GM18519 (cell line): ENCODE results near the gene KCNAB2.
A peak's percentile ranks its signal among the peaks of the same experiment; 100 is the strongest.
"Not testable (repeated sequence)": the region's sequence is repeated elsewhere in the genome, so short reads cannot be mapped to it uniquely, and the experiment has no call there.

Experiments
- ATAC-seq: cut with Tn5 transposase; IDR thresholded peaks from one replicate; pipeline ENCODE4 v1.9.1; 2021; ENCODE audit warnings: mild to moderate bottlenecking, moderate library complexity; ENCODE audit not compliant: unreplicated experiment, low FRiP score

The KCNAB2 gene

DNA sequence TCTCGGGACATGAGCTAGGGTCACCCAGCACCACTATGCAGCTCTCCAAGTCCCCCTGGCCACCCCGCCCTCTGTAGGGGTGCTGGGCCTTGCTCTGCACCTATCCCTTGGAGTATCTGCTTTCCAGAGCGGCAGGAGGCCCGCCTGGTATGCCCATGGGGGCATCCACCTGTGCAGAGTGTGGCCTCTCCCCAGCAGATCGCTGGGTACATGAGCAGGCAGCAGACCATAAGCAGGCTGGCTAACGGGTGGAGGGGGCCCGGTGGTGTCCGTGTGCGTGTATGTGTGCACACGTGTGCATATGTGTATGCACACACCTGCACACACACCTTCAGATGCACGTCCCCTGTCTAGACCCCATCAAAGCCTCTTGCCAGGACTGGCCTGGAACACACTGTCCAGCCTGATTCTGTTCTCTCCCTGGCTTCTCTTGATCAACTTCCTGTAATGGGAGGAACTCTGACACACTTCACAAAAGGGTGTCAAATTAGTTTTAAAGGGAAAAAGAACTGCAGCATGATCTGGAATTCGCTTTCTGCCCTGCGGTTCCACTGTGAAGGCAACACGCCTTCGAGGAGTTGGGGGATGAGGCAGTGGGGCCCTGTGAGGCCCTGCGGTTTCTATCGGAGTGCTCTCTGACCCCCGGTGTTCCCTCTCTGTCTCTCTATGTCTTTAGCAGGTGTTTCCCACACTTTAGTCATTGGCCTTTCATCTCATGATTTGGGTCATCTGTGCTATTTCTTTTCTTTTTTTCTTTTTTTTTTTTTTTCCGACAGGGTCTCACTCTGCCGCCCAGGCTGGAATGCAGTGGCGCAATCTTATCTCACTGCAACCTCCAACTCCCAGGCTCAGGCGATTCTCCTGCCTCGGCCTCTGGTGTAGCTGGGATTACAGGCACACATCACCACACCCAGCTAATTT lies 36.3 kb upstream of the KCNAB2 start:
- no peak for ATAC-seq

DNA sequence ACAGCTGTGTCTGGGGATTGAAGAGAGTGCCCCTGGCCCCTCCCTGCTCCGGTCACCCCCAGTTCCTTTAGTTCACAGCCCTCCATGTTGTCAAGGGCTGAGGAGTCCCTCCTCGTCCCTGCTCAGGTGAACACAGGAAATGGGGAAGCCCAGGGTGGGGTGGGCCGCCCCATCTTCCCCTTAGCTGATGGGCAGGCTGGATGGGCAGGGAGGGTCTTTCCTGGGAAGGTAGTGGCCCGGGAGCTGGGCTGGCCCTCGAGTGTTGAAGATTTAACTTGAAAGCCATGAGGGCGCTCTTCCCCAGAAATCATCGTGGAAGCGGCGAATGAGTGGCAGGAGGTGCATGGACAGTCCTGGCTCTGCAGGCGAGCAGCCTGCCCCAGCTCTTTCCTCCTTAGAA lies 35.1 kb upstream of the KCNAB2 start:
- no peak for ATAC-seq

DNA sequence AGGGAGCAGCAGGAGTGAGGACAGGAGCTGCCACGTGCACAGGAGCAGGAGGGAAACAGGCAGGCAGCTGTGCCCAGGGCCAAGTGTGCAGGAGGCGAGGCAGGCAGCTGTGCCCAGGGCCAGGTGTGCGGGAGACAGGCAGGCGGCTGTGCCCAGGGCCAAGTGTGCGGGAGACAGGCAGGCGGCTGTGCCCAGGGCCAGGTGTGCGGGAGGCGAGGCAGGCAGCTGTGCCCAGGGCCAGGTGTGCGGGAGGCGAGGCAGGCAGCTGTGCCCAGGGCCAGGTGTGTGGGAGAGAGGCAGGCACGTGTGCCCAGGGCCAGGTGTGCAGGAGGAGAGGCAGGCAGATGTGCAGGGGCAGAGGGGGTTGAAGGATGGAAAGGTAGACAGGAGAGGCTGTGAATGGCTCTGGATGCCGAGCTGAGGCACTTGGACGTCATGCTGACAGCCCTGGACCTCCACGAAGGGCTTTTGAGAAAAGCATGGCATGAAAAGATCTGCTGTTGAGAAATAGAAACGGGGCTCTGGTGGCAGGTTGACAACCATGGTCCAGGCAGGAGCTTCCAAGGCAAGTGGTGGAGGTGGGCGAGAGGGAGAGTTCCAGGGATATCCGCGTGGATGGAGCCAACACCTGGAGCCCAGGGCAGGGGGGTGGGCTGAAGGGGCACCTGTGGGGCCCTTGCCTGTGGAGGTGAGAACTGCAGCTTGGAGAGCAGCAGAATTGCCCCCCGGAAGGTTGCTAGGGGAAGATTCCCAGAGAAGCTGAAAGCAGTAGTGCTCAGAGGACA lies 34.3 kb upstream of the KCNAB2 start:
- ATAC-seq = no peak

DNA sequence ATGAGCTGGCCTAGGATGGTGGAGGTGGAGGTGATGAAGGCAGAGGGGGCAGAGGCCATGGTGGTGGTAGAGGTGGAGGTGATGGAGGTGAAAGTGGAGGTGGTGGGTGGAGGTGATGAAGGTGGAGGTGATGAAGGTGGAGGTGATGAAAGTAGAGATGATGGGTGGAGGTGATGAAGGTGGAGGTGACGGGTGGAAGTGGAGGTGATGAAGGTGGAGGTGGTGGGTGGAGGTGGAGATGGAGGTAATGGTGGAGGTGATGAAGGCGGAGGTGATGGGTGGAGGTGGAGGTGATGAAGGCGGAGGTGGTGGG lies 33.8 kb upstream of the KCNAB2 start:
- ATAC-seq = no peak

DNA sequence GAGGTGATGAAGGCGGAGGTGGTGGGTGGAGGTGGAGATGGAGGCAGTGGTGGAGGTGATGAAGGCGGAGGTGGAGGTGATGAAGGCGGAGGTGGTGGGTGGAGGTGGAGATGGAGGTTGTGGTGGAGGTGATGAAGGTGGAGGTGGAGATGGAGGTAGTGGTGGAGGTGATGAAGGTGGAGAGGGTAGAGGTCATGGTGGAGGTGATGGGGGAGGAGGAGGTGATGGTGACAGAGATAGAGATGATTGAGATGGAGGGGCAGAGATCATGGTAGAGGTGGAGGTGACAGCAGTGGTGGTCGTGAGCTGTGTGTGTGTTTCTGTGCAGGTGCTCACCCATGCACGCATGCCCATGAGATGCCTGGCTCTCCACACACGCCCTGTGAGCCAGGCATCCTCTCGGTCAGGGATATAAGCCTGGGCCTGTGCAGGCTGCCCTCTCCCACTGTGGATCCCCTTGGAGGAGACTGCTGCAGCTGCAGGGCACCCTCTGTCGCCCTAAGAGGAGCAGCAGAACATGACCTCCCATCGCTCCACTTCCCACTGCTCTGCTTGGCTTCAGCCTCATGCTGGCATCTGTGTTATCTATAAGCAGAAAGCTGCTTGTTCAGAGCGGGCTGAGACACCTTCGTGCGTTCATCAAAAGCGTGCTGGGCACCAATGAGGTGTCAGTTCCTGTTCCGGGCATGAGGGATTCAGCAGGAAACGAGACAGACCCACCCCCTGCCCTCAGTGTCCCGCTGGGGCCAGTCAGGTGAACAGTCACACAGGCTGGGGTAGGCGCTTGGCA lies 33.0 kb upstream of the KCNAB2 start:
- ATAC-seq = no peak

DNA sequence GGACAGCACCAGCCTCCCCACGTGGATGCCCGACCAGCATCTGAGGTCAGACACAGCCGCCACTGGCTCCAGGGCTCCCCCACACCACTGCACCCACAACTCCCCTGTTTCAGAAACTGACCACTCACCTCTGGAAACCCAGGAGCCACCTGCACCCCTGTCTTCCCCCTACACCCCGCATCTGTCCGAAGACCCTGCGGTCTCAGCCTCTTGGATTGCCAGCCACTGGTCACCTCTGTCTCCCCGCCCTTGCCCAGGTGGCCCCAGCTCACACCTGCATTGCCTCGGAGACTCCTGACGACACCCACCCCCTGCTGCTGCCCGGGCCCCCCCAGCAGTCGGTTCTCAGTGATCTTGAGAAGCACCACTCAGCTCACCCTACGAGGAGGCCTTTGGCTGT lies 32.2 kb upstream of the KCNAB2 start:
- no peak for ATAC-seq

DNA sequence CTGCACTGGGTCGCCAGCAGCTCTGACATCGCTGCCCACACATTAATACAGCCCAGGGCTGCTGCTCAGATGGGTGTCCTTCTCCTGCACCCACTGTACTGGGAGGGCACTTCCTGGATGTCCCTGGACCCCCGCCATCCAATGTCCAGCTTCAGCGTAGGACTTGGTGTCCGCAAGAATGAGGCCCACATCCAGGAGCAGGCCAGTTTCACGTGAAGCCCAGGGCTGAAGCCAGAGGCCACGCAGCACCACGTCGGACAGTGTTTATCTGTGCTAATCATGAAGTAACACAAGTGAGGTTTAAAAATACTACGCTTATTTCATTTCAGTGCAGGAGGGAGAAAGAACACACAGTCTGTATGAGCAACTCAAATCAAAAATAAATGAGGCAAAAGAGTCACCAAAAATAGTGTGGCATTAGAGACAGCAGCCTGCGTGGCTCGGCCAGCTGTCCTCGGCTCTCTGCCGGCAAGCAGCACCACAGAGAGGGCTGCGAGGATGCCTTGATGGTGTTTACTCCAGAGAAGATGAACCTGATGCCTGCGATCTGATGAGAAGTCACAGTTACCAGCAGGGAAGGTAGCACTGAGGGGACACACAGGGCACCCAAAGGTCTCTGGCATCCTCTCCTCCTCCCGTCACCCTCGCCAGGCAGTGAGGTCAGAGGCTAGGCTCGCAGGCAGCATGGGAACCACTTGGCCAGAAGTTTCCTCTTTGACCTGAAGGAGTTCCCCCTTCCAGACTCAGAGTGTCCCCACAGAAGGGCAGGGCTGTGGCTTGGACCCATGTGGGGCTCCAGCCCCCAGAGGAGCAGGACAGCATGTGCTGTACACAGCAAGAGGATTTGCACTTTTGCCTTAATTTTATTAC lies 31.3 kb upstream of the KCNAB2 start:
- ATAC-seq = no peak

DNA sequence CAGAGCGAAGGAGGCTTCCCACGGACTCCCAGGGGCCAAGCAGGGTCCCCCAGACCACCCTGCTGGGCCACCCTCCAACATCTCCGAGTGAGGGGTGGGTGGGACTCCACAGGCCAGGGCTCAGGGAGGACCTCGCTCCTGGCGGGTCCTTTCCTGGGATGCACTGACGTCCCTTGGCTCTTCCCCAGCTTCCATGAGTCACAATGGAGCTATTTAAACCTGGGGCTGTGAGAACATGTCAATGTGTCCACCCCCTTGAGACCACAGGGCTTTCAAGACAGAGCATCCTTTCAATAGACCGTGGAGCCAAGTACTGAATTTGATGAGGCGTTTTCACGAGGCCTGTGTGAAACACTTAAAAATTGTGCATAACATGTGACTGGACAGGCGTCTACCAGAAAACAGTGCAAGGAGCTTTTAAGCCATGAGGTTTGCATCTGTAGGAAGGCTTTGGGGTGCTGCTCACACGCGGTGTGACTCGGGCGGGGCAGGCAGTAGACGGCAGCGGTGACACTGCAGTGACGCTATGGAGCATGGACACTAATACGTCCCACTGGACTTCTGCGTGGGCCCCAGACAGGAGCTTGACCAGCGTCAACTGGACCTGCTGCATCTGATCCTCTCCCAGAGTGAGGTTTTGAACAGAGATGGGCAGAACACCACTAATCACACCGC lies 29.4 kb upstream of the KCNAB2 start:
- no peak for ATAC-seq

DNA sequence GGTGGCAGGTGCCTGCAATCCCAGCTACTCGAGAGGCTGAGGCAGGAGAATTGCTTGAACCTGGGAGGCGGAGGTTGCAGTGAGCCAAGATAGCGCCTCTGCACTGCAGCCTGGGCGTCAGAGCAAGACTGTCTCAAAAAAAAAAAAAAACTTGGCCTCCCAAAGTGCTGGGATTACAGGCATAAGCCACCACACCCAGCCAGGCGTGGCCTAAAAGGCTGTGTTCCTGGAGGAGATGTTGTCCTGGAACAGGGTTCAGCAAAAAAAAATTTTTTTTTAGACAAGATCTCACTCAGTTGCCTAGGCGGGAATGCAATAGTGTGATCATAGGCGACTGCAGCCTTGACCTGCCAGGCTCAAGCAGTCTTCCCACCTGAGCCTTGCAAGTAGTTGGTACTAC lies 28.0 kb upstream of the KCNAB2 start:
- not testable (repeated sequence) for ATAC-seq

DNA sequence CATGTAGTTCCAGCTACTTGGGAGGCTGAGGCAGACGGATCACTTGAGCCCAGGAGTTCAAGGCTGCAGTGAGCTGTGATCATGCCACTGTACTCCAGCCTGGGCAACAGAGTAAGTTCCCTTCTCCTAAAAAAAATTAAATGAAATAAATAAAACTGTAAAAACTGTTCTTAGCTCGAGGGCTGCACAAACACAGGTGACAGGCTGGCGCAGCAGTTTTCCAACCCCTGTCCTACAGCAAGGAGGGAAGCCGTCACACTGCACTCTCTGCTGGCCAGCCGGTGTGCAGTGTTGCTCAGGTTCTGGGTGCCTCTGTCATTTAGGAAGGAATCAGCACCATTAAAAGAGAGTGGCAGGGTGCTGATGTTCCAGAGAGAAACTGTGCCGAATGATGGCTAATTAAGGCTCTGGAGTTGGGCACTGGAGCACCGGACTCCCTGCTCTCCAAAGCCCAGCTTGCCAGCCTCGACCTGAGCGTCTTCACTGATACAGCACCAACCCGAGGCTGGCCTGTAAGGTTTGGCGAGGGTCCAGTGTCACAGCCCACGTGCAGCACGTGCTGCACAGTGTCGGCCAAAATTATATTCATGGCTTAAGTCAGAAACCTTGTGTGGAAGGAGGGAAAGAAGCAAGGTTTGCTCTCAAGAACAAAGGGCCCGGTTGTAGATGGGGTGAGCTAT lies 26.4 kb upstream of the KCNAB2 start:
- no peak for ATAC-seq

DNA sequence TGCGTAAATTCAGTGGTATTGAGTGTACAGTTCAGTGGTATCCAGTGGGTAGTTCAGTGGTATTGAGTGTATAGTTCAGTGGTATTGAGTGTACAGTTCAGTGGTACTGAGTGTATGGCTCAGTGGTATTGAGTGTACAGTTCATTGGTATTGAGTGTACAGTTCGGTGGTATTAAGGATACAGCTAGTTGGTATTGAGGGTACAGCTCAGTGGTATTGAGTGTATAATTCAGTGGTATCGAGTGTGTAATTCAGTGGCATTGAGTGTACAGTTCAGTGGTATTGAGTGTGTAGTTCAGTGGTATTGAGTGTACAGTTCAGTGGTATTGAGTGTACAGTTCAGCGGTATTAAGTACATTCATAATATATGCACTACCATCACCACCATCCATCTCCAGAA lies 23.5 kb upstream of the KCNAB2 start:
- ATAC-seq = no peak

DNA sequence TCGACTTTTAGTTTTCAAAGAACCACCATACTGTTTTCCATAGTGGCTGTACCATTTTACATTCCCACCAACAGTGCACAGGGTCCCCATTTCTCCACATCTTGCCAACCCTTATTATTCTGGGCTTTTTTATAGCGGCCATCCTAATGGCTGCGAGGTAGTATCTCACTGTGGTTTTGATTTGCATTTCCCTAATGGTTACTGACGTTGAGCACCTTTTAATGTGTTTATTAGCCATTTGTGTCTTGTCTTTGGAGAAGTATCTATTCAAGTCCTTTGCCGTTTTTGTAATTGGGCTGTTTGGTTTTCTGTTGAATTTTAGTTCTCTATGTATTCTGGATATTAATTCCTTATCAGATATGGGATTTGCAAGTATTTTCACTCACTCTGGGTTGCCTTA lies 22.3 kb upstream of the KCNAB2 start:
- ATAC-seq = no peak

DNA sequence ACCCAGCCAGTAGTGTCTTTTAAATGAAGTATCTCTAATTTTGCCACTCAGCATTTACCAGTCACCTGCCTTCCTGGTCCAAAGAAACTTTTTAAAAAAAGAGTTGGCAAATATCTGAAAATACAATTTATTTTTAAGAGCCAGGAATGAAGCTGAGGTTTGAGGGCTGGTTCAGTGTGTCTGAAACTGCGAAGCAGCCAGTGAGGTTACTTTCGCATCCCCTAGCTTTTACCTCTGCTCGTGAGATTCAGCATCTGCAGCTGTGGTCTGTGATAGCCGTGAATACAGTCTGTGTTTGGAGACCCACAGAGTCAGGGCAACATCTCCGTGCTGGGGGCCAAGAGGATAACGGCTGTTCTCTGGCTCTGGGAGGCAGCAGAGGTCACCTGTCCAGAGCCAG lies 21.3 kb upstream of the KCNAB2 start:
- no peak for ATAC-seq

DNA sequence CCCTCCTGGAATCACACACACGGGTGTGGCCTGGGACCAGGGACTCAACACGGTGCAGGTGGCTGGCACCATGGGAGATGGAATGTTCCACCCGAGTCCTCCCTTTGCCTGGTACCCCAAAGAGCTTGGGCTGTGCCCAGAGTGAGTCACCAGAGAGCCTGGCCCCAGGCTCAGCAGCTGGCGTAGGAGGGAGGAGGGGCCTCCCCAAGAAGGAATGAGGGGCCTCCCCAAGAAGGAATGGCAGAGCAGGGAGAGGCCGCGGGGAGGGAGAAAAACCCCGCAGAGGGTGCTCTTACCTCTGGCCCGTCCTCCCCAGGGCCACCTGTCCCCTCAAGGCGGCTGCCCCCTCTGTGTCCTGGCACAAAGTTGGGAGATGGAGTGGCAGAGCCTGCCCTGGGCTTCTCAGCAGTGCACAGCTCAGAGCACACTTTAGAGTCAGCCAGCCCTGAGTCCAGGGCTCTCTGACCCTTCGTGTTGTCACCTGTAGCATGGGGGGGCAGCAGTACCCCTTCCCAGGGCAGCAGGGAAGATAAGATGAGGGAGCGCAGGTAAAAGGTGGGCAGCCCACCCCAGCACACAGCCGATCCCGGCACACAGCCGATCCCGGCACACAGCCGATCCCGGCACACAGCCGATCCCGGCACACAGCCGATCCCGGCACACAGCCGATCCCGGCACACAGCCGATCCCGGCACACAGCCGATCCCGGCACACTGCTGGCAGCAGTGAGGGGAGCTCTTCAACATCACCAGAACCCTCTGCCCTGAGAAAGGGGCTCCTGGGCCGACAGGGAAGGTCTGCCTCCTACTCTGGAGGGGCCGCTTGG lies 20.2 kb upstream of the KCNAB2 start:
- no peak for ATAC-seq

DNA sequence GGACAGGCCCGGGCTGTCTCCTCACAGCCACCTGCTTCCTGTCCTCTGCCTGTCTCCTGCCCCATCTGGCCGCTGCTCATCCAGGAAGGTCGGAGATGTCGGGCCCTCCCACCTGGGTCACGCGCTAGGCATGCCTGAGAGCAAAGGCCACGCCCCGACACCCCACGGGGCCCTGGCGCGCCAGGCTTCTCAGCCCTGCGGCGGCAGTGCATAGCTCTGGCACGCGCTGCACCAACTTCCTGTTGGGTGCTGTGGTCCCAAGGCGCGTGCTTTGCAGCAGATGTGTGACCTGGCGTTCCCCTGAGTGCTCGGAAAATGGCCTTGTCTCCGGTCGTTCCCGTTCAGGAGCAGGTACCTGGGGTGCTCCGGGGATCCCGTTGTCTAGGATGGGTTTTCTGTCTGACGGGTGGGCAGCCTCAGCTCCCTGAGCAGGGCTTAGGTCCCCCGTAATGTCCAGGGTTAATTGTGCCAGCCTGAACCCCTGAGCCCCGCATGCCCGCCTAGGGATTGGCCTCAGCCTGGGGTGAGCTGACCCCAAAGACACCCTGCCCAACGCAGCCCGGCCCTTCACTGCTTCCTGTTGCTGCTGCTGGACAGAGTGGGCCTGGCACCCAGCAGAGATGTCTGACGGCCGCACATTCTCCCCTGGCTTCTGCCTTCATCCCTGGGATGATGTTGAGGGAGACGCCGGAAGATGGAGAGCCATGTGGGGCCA lies 19.4 kb upstream of the KCNAB2 start:
- ATAC-seq = peak; percentile 79

DNA sequence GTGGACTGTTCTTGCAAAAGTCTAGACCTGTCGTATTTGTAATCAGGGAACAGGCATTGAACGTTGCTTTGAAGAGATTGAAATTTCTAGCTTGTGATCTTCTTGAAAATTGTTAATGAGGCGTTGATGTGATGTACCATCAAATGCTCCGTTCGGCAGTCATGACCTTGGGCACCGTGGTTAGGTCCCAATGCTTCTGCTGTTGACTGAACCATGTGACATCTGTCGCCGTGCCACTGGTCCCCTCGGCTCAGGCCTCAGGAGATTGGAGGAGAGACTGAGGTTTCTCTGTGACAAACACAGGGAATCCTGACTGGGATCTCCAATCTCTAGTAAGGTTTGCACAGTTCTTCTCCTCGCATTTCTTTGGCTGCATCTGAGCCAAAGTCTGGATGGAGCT lies 18.1 kb upstream of the KCNAB2 start:
- no peak for ATAC-seq

DNA sequence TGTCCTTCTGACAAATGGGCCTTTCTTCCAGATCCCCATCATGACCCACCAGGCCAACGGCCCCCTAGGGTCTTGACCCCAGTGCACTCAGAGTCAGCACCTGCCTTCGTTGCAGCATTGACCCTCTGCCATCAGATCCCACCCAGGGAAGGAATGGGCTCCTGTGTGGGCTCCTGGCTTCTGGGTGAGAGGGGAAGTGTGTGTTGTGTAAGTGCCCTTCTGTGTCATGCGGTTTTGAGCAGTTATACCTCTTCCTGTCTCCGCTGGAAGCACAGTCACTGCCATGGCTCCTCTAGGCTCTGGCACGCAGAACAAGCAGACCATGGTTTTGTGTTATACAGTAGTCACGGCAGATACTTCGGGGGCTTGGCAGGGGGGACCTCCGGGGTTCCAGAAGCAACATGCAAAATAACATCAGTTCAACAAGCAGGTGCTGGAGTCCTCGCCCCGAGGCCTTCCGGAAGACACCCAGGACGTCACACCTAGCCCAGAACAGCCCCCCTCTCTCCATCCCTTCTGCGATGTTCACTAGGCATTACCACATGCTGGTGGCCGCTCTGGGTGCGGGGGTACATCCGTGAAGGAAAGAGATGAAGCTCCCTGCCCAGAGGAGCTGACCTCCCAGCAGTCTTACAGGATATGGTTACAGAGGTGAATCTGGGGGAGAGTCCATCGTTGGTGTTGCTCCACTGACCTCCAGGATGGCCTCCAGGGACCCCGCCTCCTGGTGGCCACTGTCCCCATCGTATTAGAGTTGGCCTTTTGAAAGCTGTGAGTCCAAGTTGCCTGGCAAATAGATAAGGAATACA lies 17.4 kb upstream of the KCNAB2 start:
- no peak for ATAC-seq
